Measurements from ENCODE around the gene TEX19. TPM values are rescaled to one million over a fixed set of nuclear protein-coding genes. Genes with fewer than 3 reads are reported as not detected.
"Not testable (repeated sequence)": the region's sequence is repeated elsewhere in the genome, so short reads cannot be mapped to it uniquely, and the experiment has no call there.

TEX19 gene
- polyA plus RNA-seq, 1 experiment = 0.04 TPM

- no peak for DNase-seq (ENCODE audit: low read depth, low spot score)
- ChIA-PET CTCF (no interaction called here), POLR2A (no interaction called here)
- Histone ChIP-seq H3K4me3 (ENCODE audit: low read depth, low read length) (no peak overlapping the region), H3K9me3 (ENCODE audit: control insufficient read depth, insufficient read depth, low read length) (no peaks in the 10 kb centered on the region; the same call in 1 of the 2 replicates), H3K27ac (ENCODE audit: low read depth, low read length) (no peak overlapping the region), H3K27me3 (ENCODE audit: control insufficient read depth, insufficient read depth, low read length) (peaks cover 25% of the 10 kb centered on the region)
- TF ChIP-seq CTCF (IDR thresholded peaks at IDR 0.05; ENCODE audit: low read depth, low read length) = no peak
Observed at GRCh38 chr17:82354804-82355308, 4.2 kb upstream of the TEX19 start.

GRCh38 chr17:82355770-82356427, 3.1 kb upstream of the TEX19 start:
- TF ChIP-seq CTCF (IDR thresholded peaks at IDR 0.05; ENCODE audit: low read depth, low read length) = no peak
- no peak for DNase-seq (ENCODE audit: low read depth, low spot score)
- Histone ChIP-seq H3K9me3 (ENCODE audit: control insufficient read depth, insufficient read depth, low read length) (no peaks in the 10 kb centered on the region; the same call in 1 of the 2 replicates), H3K27ac (ENCODE audit: low read depth, low read length) (peak overlapping the region; percentile 11), H3K4me3 (ENCODE audit: low read depth, low read length) (no peak overlapping the region), H3K27me3 (ENCODE audit: control insufficient read depth, insufficient read depth, low read length) (peaks cover 19% of the 10 kb centered on the region)
- ChIA-PET CTCF (no interaction called here), POLR2A (no interaction called here)

- H3K27me3 ChIP-seq (ENCODE audit: control insufficient read depth, insufficient read depth, low read length) = peaks cover 19% of the 10 kb centered on the region
- no peak for DNase-seq (ENCODE audit: low read depth, low spot score)
- ChIA-PET POLR2A (no interaction called here), CTCF (interaction anchor here (0.7 kb wide), 1 partner anchor 94 kb away, joined by 3 read pairs; the partner anchor contains the start of gene CYBC1)
- H3K9me3 ChIP-seq (ENCODE audit: control insufficient read depth, insufficient read depth, low read length) = no peaks in the 10 kb centered on the region; the same call in 1 of the 2 replicates
- H3K4me3 ChIP-seq (ENCODE audit: low read depth, low read length) = no peak overlapping the region
- no peak overlapping the region for H3K27ac ChIP-seq (ENCODE audit: low read depth, low read length)
- no peak for TF ChIP-seq CTCF (IDR thresholded peaks at IDR 0.05; ENCODE audit: low read depth, low read length)
Observed at GRCh38 chr17:82356845-82357355, 2.1 kb upstream of the TEX19 start.

DNA sequence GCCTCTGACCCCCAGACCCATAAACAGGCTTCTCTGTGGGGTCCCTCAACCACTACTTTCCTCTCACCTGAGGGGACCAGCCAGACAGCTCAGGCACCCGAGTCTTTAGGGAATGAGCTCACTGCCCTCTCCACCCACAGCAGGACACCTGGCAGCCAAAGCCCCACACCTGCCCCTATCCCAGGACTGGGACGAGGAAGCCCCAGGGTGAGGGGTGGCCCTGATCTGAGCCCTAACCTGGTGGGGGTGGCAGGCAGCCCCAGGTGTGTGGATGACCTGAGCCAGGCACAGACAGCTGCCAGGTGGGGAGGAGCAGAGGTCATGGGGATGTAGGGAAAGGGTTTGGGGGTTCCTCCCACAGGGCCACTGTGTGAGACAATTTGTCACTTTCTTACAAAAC, 1.7 kb upstream of the TEX19 start:
- DNase-seq (ENCODE audit: low read depth, low spot score) = no peak
- H3K4me3 ChIP-seq (ENCODE audit: low read depth, low read length) = no peak overlapping the region
- H3K27ac ChIP-seq (ENCODE audit: low read depth, low read length) = no peak overlapping the region
- TF ChIP-seq CTCF (IDR thresholded peaks at IDR 0.05; ENCODE audit: low read depth, low read length) = no peak
- ChIA-PET CTCF (no interaction called here), POLR2A (no interaction called here)
- no peaks in the 10 kb centered on the region; the same call in 1 of the 2 replicates for H3K9me3 ChIP-seq (ENCODE audit: control insufficient read depth, insufficient read depth, low read length)
- H3K27me3 ChIP-seq (ENCODE audit: control insufficient read depth, insufficient read depth, low read length) = peaks cover 19% of the 10 kb centered on the region

- POLR2A ChIA-PET; CTCF ChIA-PET; H3K27ac ChIP-seq (ENCODE audit: low read depth, low read length); H3K9me3 ChIP-seq (ENCODE audit: control insufficient read depth, insufficient read depth, low read length); DNase-seq (ENCODE audit: low read depth, low spot score); H3K4me3 ChIP-seq (ENCODE audit: low read depth, low read length): not testable (repeated sequence)
- H3K27me3 ChIP-seq (ENCODE audit: control insufficient read depth, insufficient read depth, low read length) = peaks cover 22% of the 10 kb centered on the region
Observed at GRCh38 chr17:82359451-82360074, 516 bp downstream of the TEX19 start.

Measured in AG04450 (cell line).